HFF-Myc (cell line): Measurements from ENCODE around the gene PSAT1.

Experiments used
- DNase-seq: peaks from one replicate; pipeline ENCODE4 v3.0.0-alpha.2; 2011; ENCODE audit warnings: low read depth; ENCODE audit errors: extremely low read depth
- H3K4me3 ChIP-seq: replicated peaks from 2 replicates; pipeline ENCODE4 v1.5.1; 2011; ENCODE audit warnings: low read depth, mild to moderate bottlenecking, control low read depth, low read length
- TF ChIP-seq, protein P1 (sequence below): IDR thresholded peaks from 2 replicates; pipeline ENCODE4 v1.5.1; 2012; ENCODE audit warnings: mild to moderate bottlenecking, low read depth, low read length, control low read depth; ENCODE audit errors: missing control alignments

The PSAT1 gene

DNA sequence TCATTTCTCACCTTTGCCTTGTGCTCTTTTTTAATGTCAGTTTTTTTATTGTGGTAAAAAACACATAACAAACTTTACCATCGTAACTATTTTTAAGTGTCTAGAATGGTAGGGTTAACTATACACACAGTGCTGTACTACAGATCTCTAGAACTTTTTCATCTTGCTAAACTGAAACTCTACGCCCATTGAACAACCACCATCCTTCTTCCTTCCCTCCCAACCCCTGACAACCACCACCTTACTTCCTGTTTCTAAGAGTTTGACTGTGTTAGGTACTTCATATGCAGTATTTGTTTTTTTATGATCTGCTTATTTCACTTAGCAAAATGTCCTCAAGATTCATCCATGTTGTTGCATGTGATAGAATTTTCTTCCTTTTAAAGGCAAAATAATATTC is 54.9 kb downstream of the PSAT1 start:
- no peak overlapping the region for H3K4me3 ChIP-seq
- TF ChIP-seq, protein P1, sequence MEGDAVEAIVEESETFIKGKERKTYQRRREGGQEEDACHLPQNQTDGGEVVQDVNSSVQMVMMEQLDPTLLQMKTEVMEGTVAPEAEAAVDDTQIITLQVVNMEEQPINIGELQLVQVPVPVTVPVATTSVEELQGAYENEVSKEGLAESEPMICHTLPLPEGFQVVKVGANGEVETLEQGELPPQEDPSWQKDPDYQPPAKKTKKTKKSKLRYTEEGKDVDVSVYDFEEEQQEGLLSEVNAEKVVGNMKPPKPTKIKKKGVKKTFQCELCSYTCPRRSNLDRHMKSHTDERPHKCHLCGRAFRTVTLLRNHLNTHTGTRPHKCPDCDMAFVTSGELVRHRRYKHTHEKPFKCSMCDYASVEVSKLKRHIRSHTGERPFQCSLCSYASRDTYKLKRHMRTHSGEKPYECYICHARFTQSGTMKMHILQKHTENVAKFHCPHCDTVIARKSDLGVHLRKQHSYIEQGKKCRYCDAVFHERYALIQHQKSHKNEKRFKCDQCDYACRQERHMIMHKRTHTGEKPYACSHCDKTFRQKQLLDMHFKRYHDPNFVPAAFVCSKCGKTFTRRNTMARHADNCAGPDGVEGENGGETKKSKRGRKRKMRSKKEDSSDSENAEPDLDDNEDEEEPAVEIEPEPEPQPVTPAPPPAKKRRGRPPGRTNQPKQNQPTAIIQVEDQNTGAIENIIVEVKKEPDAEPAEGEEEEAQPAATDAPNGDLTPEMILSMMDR: no peak
- no peak for DNase-seq

DNA sequence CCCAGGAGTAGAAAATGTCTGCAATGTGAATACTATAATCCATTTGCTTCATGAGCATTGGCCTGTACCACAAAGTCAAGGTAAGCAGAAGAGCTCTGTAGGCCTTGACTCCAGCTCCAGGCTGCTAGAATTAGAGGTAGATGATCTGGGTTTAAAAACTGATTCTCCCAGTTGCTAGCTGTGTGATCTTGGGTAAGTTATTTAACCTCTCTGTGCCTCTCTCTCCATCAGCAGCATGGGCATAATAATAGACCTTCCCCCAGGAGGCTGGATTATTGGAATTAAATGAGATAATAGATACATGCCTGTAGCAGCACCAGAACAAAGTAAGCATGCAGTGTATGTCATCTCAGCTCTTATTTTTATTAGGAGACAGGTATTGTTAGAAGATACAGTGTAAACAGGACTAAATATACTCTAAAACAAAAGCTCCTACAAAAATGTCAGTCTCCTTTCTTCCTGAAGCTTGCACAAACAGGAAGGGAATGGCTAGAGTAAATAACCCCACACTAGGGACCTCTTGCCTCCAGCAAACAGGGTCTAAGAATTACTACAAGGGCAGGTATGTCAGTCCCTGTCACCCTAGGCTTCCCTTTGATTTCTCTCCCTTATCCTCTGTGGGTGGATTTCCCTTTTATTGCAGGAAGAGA is 57.5 kb downstream of the PSAT1 start:
- TF ChIP-seq, protein P1: no peak
- no peak overlapping the region for H3K4me3 ChIP-seq
- DNase-seq: no peak

DNA sequence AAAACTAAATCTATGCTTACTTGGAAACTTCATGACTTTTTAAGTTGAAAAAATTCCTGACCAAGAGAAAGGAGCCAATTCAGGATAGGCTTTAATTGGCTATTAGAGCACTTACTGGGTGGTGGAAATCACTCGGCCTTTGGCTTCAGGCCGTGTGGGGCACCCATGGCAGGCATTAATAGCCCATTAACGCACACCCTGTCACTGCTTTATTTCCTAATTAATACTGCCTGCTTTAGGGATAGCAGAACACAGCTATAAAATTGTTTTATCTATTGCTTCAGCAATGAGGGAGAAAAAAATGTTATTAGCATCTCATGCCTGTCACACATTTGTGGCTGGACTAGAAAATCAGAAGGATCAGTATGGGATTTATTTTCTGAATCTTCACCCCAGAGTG is 58.1 kb downstream of the PSAT1 start:
- TF ChIP-seq, protein P1: no peak
- no peak overlapping the region for H3K4me3 ChIP-seq
- no peak for DNase-seq

DNA sequence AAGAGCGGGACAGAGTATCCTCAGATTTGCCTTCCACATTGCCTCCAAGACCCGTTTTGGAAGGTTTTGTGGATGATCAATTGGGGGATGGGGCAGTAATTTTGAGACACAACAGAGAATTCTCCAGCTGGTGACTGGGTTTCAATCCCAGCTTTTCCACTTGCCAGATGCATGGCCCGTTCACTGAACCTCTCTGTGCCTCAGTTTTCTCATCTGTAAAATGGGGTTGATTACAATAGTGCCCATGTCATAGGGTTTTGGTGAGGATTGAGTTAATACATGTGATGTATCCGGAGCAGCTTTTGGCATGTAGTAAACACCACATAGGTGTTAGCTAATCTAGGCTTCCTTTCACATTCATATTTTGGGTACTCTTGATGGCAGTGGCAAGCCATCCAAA is 59.7 kb downstream of the PSAT1 start:
- no peak for DNase-seq
- TF ChIP-seq, protein P1: no peak
- H3K4me3 ChIP-seq: no peak overlapping the region

DNA sequence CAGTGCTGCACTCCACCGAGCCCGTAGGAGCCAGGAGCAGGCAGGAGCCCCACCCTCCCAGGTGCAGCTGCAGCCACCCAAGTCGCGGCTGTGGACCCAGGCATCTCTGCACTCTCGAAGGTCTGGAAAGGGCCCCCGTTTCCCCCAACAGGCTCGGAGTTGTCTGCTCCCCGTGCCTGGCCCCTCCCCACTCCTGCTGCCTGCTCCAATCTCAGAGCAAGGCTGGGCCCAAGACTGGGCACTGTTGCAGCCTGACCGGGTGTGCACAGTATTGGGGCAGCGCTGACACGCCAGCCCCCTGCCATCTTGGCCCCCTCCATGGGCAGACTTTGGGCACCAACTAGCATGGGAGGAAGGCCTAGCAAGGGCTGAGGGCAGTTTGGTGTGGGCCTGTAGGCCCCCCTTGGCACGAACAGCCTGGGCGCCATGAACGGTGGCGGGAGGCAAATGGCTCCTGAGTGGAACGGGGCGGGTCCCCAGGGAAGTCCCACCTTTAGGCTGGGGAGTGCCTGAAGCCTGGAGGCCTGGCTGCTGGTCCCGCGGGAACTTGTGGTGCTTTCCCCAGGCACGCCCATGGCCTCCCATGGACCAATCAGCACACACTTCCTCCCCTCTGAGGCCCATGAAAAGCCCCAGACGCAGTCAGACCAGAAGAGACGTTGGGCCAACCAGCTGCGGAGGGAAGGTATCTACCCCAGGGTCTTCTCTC is 60.4 kb downstream of the PSAT1 start:
- no peak overlapping the region for H3K4me3 ChIP-seq
- DNase-seq: no peak
- TF ChIP-seq, protein P1: no peak

DNA sequence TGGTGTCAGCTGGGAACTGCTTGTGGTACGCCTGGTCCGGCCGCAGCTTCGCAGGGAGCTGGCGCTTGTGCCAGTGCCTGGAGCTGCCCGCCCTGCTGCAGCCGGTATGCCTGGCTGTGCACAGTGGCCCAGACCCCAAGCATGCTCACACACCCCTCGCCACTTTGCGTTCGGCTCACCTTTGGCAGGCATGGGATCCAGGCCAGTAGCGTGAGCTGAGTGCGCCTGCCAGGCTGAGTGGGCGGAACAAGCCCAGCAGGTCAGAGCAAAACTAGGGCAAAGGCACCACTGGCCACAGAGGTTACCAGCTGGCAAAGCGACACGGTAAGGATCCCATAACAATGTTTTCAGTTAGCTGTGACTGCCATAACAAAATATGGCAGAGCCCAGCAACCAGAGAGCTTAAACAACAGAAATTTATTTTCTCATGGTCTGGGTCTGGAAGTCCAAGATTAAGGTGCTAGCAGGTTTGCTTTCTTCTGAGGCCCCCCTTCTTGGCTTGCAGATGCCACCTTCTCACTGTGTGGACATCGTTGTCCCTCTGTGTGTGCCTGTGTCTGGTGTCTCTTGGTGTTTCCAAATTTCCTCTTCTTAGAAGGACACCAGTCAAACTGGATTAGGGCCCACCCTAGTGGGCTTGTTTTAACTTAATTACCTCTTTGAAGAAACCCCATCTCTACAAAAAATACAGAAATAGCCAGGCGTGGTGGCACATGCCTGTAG is 61.6 kb downstream of the PSAT1 start:
- no peak for DNase-seq
- TF ChIP-seq, protein P1: no peak
- no peak overlapping the region for H3K4me3 ChIP-seq
